H9 (cell line): Measurements from ENCODE around the gene DHRS1. TPM values are rescaled to one million over a fixed set of nuclear protein-coding genes. Genes with fewer than 3 reads are reported as not detected.

Source experiments
- DNase-seq: peaks from one replicate; pipeline ENCODE4 v3.0.0-alpha.2; 2017
- H2AFZ ChIP-seq: one replicate; pipeline ENCODE4 v1.6.1; 2013; ENCODE audit warnings: mild to moderate bottlenecking, low read length, control low read depth, moderate library complexity
- H2AK5ac ChIP-seq: 2 replicates; pipeline ENCODE4 v1.6.1; 2013; ENCODE audit warnings: low read length, control low read depth, mixed read lengths; ENCODE audit not compliant: insufficient read length
- H2BK120ac ChIP-seq: one replicate; pipeline ENCODE4 v1.6.1; 2013; ENCODE audit warnings: low read depth, mild to moderate bottlenecking, low read length, control low read depth, inconsistent platforms; ENCODE audit not compliant: poor library complexity, severe bottlenecking
- H2BK12ac ChIP-seq: 2 replicates; pipeline ENCODE4 v1.6.1; 2013; ENCODE audit warnings: low read length, control low read depth, mixed read lengths, low read depth; ENCODE audit not compliant: insufficient read length
- H2BK15ac ChIP-seq: 2 replicates; pipeline ENCODE4 v1.6.1; 2013; ENCODE audit warnings: low read depth, low read length, control low read depth
- H2BK20ac ChIP-seq: one replicate; pipeline ENCODE4 v1.6.1; 2013; ENCODE audit warnings: low read depth, mild to moderate bottlenecking, low read length, control low read depth, inconsistent platforms; ENCODE audit not compliant: poor library complexity, severe bottlenecking
- H2BK5ac ChIP-seq: 2 replicates; pipeline ENCODE4 v1.6.1; 2013; ENCODE audit warnings: low read length, control low read depth, mixed read lengths; ENCODE audit not compliant: insufficient read length
- H3K14ac ChIP-seq: 2 replicates; pipeline ENCODE4 v1.6.1; 2013; ENCODE audit warnings: low read length, control low read depth; ENCODE audit not compliant: insufficient read depth
- H3K18ac ChIP-seq: 2 replicates; pipeline ENCODE4 v1.6.1; 2013; ENCODE audit warnings: low read depth, mild to moderate bottlenecking, mixed read lengths, low read length, control low read depth; ENCODE audit not compliant: insufficient read length
- H3K23ac ChIP-seq: 2 replicates; pipeline ENCODE4 v1.6.1; 2013; ENCODE audit warnings: low read length, control low read depth, mixed read lengths, low read depth; ENCODE audit not compliant: insufficient read length
- H3K23me2 ChIP-seq: 2 replicates; pipeline ENCODE4 v1.6.1; 2013; ENCODE audit warnings: low read depth, mild to moderate bottlenecking, mixed read lengths, low read length, control low read depth; ENCODE audit not compliant: insufficient read length, poor library complexity, severe bottlenecking
- H3K27ac ChIP-seq: 2 replicates; pipeline ENCODE4 v1.5.1; 2013; ENCODE audit warnings: low read length, control low read depth, mixed read lengths, low read depth; ENCODE audit not compliant: insufficient read length
- H3K27me3 ChIP-seq: 2 replicates; pipeline ENCODE4 v1.6.1; 2013; ENCODE audit warnings: low read length, control low read depth, inconsistent platforms; ENCODE audit not compliant: insufficient read depth
- H3K4ac ChIP-seq: 2 replicates; pipeline ENCODE4 v1.6.1; 2013; ENCODE audit warnings: low read depth, mild to moderate bottlenecking, control low read depth, inconsistent platforms, low read length, moderate library complexity
- H3K4me1 ChIP-seq: 2 replicates; pipeline ENCODE4 v1.6.1; 2013; ENCODE audit warnings: low read length, control low read depth, inconsistent platforms; ENCODE audit not compliant: insufficient read depth
- H3K4me2 ChIP-seq: 2 replicates; pipeline ENCODE4 v1.6.1; 2013; ENCODE audit warnings: low read length, control low read depth, mixed read lengths; ENCODE audit not compliant: insufficient read length, insufficient read depth
- H3K56ac ChIP-seq: 2 replicates; pipeline ENCODE4 v1.6.1; 2013; ENCODE audit warnings: low read depth, mild to moderate bottlenecking, mixed read lengths, low read length, control low read depth; ENCODE audit not compliant: insufficient read length
- H3K79me1 ChIP-seq: 2 replicates; pipeline ENCODE4 v1.6.1; 2013; ENCODE audit warnings: low read depth, mild to moderate bottlenecking, moderate library complexity, low read length, control low read depth, inconsistent platforms; ENCODE audit not compliant: insufficient read depth, poor library complexity, severe bottlenecking
- H3K79me2 ChIP-seq: 2 replicates; pipeline ENCODE4 v1.6.1; 2013; ENCODE audit warnings: low read length, control low read depth, inconsistent platforms; ENCODE audit not compliant: insufficient read depth
- H3K9ac ChIP-seq: 2 replicates; pipeline ENCODE4 v1.6.1; 2013; ENCODE audit warnings: low read length, control low read depth, mixed read lengths; ENCODE audit not compliant: insufficient read length; ENCODE audit errors: extremely low read depth
- H3K9me3 ChIP-seq: one replicate; pipeline ENCODE4 v1.6.1; 2013; ENCODE audit warnings: low read depth, low read length, inconsistent platforms; ENCODE audit not compliant: control insufficient read depth
- H3T11ph ChIP-seq: one replicate; pipeline ENCODE4 v1.6.1; 2013; ENCODE audit warnings: mild to moderate bottlenecking, low read length, control low read depth, inconsistent platforms
- H4K20me1 ChIP-seq: one replicate; pipeline ENCODE4 v1.6.1; 2013; ENCODE audit not compliant: control insufficient read depth, insufficient read length, insufficient read depth
- H4K5ac ChIP-seq: 2 replicates; pipeline ENCODE4 v1.6.1; 2013; ENCODE audit warnings: low read depth, mild to moderate bottlenecking, mixed read lengths, low read length, control low read depth; ENCODE audit not compliant: insufficient read length
- H4K8ac ChIP-seq: replicated peaks from 2 replicates; pipeline ENCODE4 v1.6.1; 2013; ENCODE audit warnings: low read length, control low read depth, mixed read lengths, low read depth; ENCODE audit not compliant: insufficient read length
- H4K91ac ChIP-seq: 2 replicates; pipeline ENCODE4 v1.6.1; 2013; ENCODE audit warnings: low read depth, mild to moderate bottlenecking, moderate library complexity, mixed read lengths, low read length, control low read depth; ENCODE audit not compliant: insufficient read length
- H3K27ac Mint-ChIP-seq, 3 experiments: 2 replicates in 2 of 3; 3 replicates in 1 of 3; pipeline ENCODE4 v1.8.0; 2020 to 2021; ENCODE audit warnings: mixed read lengths in 3 of 3, mild to moderate bottlenecking in 1 of 3, moderate library complexity in 1 of 3
- H3K27me3 Mint-ChIP-seq: 2 replicates; pipeline ENCODE4 v1.8.0; 2021; ENCODE audit warnings: low read depth, mild to moderate bottlenecking, moderate library complexity, mixed read lengths
- H3K36me3 Mint-ChIP-seq, 3 experiments: 2 replicates in 2 of 3; 3 replicates in 1 of 3; pipeline ENCODE4 v1.8.0; 2020 to 2021; ENCODE audit warnings: low read depth in 3 of 3, mixed read lengths in 3 of 3; ENCODE audit not compliant: insufficient read depth in 1 of 3
- H3K4me1 Mint-ChIP-seq, 2 experiments: 2 replicates each; pipeline ENCODE4 v1.8.0; 2020; ENCODE audit warnings: mixed read lengths in 2 of 2
- H3K4me3 Mint-ChIP-seq, 2 experiments: 2 replicates in 1 of 2; 3 replicates in 1 of 2; pipeline ENCODE4 v1.8.0; 2020 to 2021; ENCODE audit warnings: mild to moderate bottlenecking in 2 of 2, mixed read lengths in 2 of 2, moderate library complexity in 1 of 2
- H3K9me3 Mint-ChIP-seq, 2 experiments: 2 replicates in 1 of 2; 3 replicates in 1 of 2; pipeline ENCODE4 v1.8.0; 2020; ENCODE audit warnings: mild to moderate bottlenecking in 2 of 2, mixed read lengths in 2 of 2, moderate library complexity in 1 of 2
- CTCF ChIP-seq: fragments of 200-600 bp; sonication (generic); conservative IDR thresholded peaks from 3 replicates; pipeline ENCODE4 v1.8.0; 2021; ENCODE audit warnings: antibody characterized with exemption, mild to moderate bottlenecking
- WGBS: extraction: QIAGEN DNeasy Blood & Tissue Kit; methylation state at CpG from one replicate; pipeline ENCODE4 v1.1.7; 2013; ENCODE audit warnings: missing lambda C conversion rate, low lambda C conversion rate, mixed read lengths; ENCODE audit not compliant: insufficient read length; ENCODE audit errors: extremely low coverage; 5-methylcytosine and 5-hydroxymethylcytosine counted together
- total RNA-seq: library from RNA; stranded (reverse); gene quantifications from 2 replicates; pipeline ENCODE4 v1.2.1, GENCODE V29; 2021

DHRS1 gene
- total RNA-seq, 1 experiment from 2014 or later: 19.1 TPM

- no peak overlapping the region for H3K4me3 Mint-ChIP-seq
- no peak overlapping the region for H3K18ac ChIP-seq
Observed at GRCh38 chr14:24311837-24312615, 12.4 kb upstream of the DHRS1 start.

More at GRCh38 chr14:24311837-24312615, 12.4 kb upstream of the DHRS1 start:
- Histone ChIP-seq H2BK12ac (no peak overlapping the region), H2BK5ac (no peak overlapping the region), H3K23ac (no peak overlapping the region), H2AFZ (no peak overlapping the region), H3K9me3 (no peaks in the 10 kb centered on the region), H4K20me1 (no peaks in the 10 kb centered on the region), H2BK20ac (no peak overlapping the region), H2BK15ac (no peak overlapping the region), H3K14ac (no peak overlapping the region), H3K4me2 (no peak overlapping the region), H4K5ac (no peak overlapping the region), H3K4me1 (no peaks in the 10 kb centered on the region), H3K56ac (no peak overlapping the region), H3K23me2 (no peaks in the 10 kb centered on the region), H4K91ac (no peak overlapping the region), H3K27me3 (no peaks in the 10 kb centered on the region), H3K79me2 (no peaks in the 10 kb centered on the region), H4K8ac (no peak overlapping the region), H3K9ac (no peak overlapping the region), H3K27ac (no peak overlapping the region), H3K4ac (no peak overlapping the region), H3T11ph (no peak overlapping the region), H2AK5ac (no peak overlapping the region), H2BK120ac (no peak overlapping the region), H3K79me1 (no peaks in the 10 kb centered on the region)
- Mint-ChIP-seq H3K4me1 (peaks cover 5 to 6% of the 10 kb centered on the region in 2 experiments; a peak in 3 of 4 replicates), H3K9me3 (no peaks in the 10 kb centered on the region), H3K27ac (no peak overlapping the region), H3K36me3 (peaks cover 3 to 29% (median 11%) of the 10 kb centered on the region in 3 experiments; a peak in 6 of 7 replicates), H3K27me3 (peaks cover 11% of the 10 kb centered on the region)
- DNase-seq: no peak
- no peak for TF ChIP-seq CTCF
- WGBS: no CpG with 5 or more reads among the region's 1 CpG
